GM21576 (cell line): ENCODE measurements around the gene MFSD6L.

Experiments
- ATAC-seq: cut with Tn5 transposase; IDR thresholded peaks from one replicate; pipeline ENCODE4 v1.9.1; 2021; ENCODE audit warnings: mild to moderate bottlenecking, moderate library complexity; ENCODE audit not compliant: unreplicated experiment

The MFSD6L gene

GRCh38 chr17:8794636-8795035 lies 4.5 kb downstream of the MFSD6L start:
- no peak for ATAC-seq

GRCh38 chr17:8793649-8794048 lies 5.5 kb downstream of the MFSD6L start:
- ATAC-seq, result no peak

GRCh38 chr17:8792646-8793045 lies 6.5 kb downstream of the MFSD6L start:
- no peak for ATAC-seq

GRCh38 chr17:8791910-8792270 lies 7.3 kb downstream of the MFSD6L start:
- no peak for ATAC-seq

GRCh38 chr17:8791248-8791909 lies 7.8 kb downstream of the MFSD6L start:
- ATAC-seq, result no peak

- ATAC-seq, result no peak
Measured at GRCh38 chr17:8789743-8790142, 9.4 kb downstream of the MFSD6L start.

GRCh38 chr17:8788998-8789397 lies 10.2 kb downstream of the MFSD6L start:
- ATAC-seq, result no peak

GRCh38 chr17:8785547-8786413 lies 13.4 kb downstream of the MFSD6L start:
- no peak for ATAC-seq

- no peak for ATAC-seq
Measured at GRCh38 chr17:8782176-8782575, 17.0 kb downstream of the MFSD6L start.

- no peak for ATAC-seq
Measured at GRCh38 chr17:8781776-8782175, 17.4 kb downstream of the MFSD6L start.

GRCh38 chr17:8776881-8777280 lies 22.3 kb downstream of the MFSD6L start:
- ATAC-seq, result no peak

GRCh38 chr17:8776248-8776647 lies 22.9 kb downstream of the MFSD6L start:
- no peak for ATAC-seq

- ATAC-seq, result no peak
Measured at GRCh38 chr17:8766731-8767130, 32.4 kb downstream of the MFSD6L start.

- no peak for ATAC-seq
Measured at GRCh38 chr17:8762012-8762411, 37.2 kb downstream of the MFSD6L start.

- no peak for ATAC-seq
Measured at GRCh38 chr17:8758137-8758596, 41.0 kb downstream of the MFSD6L start, which contains the start of gene SPDYE4. Gene SPDYE4 (minus strand): TSS chr17:8758546. CDS start chr17:8758382, 164 bp downstream.

- ATAC-seq, result no peak
Measured at GRCh38 chr17:8757189-8757588, 42.0 kb downstream of the MFSD6L start.

- no peak for ATAC-seq
Measured at GRCh38 chr17:8755590-8756255, 43.4 kb downstream of the MFSD6L start.

GRCh38 chr17:8754890-8755289 lies 44.3 kb downstream of the MFSD6L start:
- ATAC-seq, result no peak

GRCh38 chr17:8753976-8754440 lies 45.2 kb downstream of the MFSD6L start:
- ATAC-seq, result no peak

- ATAC-seq, result no peak
Measured at GRCh38 chr17:8753136-8753975, 45.8 kb downstream of the MFSD6L start.

- ATAC-seq, result no peak
Measured at GRCh38 chr17:8749616-8750015, 49.5 kb downstream of the MFSD6L start.
